Measurements from ENCODE around the gene MTFP1. TPM values are rescaled to one million over a fixed set of nuclear protein-coding genes. Genes with fewer than 3 reads are reported as not detected.

MTFP1 gene
- total RNA-seq, 1 experiment from 2014 or later = 189 TPM

DNA sequence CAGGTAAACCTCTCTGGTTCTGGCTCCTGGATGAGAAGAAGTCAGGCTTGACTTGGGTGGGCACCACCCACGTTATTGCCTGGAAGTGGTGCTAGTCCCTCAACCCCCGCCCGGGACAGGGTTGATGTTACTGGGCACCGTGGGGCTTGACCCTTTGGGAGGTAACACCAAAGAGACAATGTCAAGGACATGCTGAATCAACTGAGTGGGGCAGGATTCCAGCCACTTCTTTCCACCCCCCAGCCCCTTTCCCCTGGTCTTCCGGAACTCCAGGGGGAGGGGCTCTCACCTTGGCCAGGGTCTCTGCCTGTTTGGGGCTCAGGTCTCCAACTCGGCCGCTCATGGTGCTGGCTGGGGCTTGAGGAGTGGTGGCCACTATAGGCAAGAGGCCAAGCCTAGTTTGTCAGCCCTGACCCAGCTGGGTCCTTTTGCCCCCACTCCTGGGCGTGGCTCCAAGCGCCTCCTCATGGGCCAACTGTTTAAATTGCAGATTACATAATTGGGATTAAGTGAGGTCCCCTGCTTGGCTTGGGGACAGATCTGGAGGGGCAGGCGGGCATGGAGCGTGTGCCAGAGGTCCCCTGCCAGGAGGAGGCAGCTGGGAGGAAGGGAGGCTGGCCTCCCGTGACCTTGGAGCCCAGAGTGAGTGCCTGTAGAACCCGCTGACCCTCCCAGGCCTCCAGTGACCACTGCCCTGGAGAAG, 46.2 kb downstream of the MTFP1 start, which contains the start of gene SEC14L3:
Gene SEC14L3, minus strand, starts transcription at position 402 of the 703 bp plus-strand sequence. Its CDS starts 59 bp downstream, at position 343.
- no peak for DNase-seq (ENCODE audit: low read depth)
- in situ Hi-C loops (cut with HindIII; ENCODE audit: low pct_unique_long_range_greater_than_20kb, low sequenced_read_pairs) = no loop called here

DNA sequence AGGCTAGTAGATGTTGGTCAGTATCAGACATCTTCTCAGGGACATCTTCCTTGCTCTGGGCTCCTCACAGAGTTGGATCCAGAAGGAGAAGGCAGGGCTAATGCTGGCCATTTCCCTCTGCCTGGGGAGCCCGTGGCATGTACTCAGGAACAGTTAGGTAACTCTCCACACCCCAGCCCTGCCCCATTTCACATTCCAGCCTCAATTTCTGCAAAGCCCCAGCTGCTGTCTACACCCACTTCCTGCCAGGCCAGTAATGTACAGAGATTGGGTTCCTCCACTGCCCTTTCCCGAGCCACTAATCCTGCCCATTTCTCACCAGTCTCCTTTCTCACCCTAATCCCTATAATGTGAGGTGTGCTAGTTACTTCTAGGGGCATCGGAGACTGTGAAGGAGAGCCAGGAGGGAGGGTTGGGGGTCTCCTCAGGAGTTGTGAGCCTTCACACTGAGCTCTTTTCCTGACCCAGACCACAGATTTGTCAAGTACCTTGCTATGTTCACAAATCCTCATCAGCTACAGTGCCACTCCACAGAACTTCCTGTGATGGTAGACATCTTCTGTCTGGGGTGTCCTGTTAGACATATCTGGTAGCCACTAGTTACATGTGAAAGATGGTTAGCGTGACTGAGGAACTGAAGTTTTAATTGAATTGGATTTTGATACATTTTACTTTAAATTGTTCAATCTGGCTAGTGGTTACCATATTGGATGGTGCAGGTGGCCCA, 47.6 kb downstream of the MTFP1 start:
- in situ Hi-C loops (cut with HindIII; ENCODE audit: low pct_unique_long_range_greater_than_20kb, low sequenced_read_pairs) = no loop called here

DNA sequence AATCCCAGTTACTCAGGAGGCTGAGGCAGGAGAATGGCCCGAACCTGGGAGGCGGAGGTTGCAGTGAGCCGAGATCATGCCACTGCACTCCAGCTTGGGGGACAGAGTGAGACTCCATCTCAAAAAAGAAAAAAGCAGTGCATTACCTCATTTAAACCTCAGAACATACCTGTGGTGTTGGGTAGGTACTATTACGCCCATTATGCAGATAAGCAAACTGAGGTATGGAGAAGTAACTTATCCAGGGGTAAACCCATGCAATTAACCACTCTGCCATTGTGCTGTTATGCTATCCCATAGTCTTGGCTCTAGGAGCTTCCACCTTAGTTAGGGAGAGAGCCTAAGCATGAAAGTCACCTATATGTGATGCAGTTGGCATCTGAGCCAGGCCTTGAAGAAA, 48.6 kb downstream of the MTFP1 start:
- in situ Hi-C loops (cut with HindIII; ENCODE audit: low pct_unique_long_range_greater_than_20kb, low sequenced_read_pairs) = no loop called here

More for the DNA sequence above, 47.6 kb downstream of the MTFP1 start:
- DNase-seq (ENCODE audit: low read depth) = no peak

DNA sequence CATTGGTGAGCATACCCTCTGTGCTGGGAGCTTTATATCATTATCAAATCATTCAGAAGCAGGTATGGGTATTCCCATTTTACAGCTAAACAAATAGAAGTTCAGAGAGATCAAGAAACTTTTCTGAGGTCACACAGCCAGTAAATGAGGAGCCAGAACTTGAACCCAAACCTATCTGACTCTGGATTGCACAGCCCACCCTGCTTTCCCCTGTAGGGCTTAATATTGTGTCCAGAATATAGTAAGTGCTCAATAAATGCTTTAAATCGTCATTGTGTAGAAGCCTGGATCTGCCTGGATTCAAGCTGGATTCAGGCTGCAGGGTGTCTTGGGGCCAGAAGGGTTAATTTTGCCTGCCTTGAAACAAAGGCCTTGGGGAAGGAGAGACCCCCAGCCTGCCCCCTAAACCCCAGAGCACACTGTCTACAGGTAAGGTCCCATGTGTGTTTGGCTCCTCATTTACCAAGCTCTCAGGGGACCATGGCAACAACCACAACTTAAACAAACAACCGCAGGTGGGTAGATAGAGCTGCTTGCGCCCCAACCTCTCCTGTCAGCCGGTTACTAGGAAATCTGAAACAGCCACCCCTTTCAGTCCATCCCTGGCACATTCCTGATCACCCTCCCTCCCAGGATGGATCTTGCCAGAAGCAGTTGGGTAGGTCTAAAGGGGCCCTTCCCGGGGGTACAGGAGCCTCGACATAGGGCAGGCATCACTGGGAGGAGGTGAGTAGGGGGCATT, 49.3 kb downstream of the MTFP1 start:
- in situ Hi-C loops (cut with HindIII; ENCODE audit: low pct_unique_long_range_greater_than_20kb, low sequenced_read_pairs) = no loop called here
- no peak for DNase-seq (ENCODE audit: low read depth)

More for the DNA sequence above, 48.6 kb downstream of the MTFP1 start:
- no peak for DNase-seq (ENCODE audit: low read depth)

Other genes with a start within 250 kb of the MTFP1 start
- gene LIF, start 179.0 kb upstream of the MTFP1 start, total RNA-seq (2014; rRNA removed; shearing (Covaris generic); ENCODE audit: low replicate concordance) = 35.7 and 35.8 TPM in 2 replicates
- not detected in 2 replicates for gene OSM, start 158.9 kb upstream of the MTFP1 start, total RNA-seq (2014; rRNA removed; shearing (Covaris generic); ENCODE audit: low replicate concordance)
- gene CASTOR1, start 136.3 kb upstream of the MTFP1 start, total RNA-seq (2014; rRNA removed; shearing (Covaris generic); ENCODE audit: low replicate concordance) = 14.0 and 16.0 TPM in 2 replicates
- 44.3 and 45.5 TPM in 2 replicates for gene TBC1D10A, start 98.8 kb upstream of the MTFP1 start, total RNA-seq (2014; rRNA removed; shearing (Covaris generic); ENCODE audit: low replicate concordance)
- gene SF3A1, start 68.9 kb upstream of the MTFP1 start, total RNA-seq (2014; rRNA removed; shearing (Covaris generic); ENCODE audit: low replicate concordance) = 12.7 and 15.5 TPM in 2 replicates
- gene CCDC157, start 68.8 kb upstream of the MTFP1 start, total RNA-seq (2014; rRNA removed; shearing (Covaris generic); ENCODE audit: low replicate concordance) = 2.0 and 2.2 TPM in 2 replicates
- 53.2 and 91.7 TPM in 2 replicates for gene RNF215, start 38.4 kb upstream of the MTFP1 start, total RNA-seq (2014; rRNA removed; shearing (Covaris generic); ENCODE audit: low replicate concordance)
- gene SEC14L2, start 28.8 kb upstream of the MTFP1 start, total RNA-seq (2014; rRNA removed; shearing (Covaris generic); ENCODE audit: low replicate concordance) = 10.6 and 12.9 TPM in 2 replicates
- gene SEC14L3, start 46.2 kb downstream of the MTFP1 start, total RNA-seq (2014; rRNA removed; shearing (Covaris generic); ENCODE audit: low replicate concordance) = not detected in 2 replicates
- gene SEC14L4, start 79.9 kb downstream of the MTFP1 start, total RNA-seq (2014; rRNA removed; shearing (Covaris generic); ENCODE audit: low replicate concordance) = 0.14 TPM in 1 of 2 replicates, not detected in the other
- 28.2 and 51.2 TPM in 2 replicates for gene SEC14L6, start 121.0 kb downstream of the MTFP1 start, total RNA-seq (2014; rRNA removed; shearing (Covaris generic); ENCODE audit: low replicate concordance)
- 46.3 and 76.4 TPM in 2 replicates for gene GAL3ST1, start 148.9 kb downstream of the MTFP1 start, total RNA-seq (2014; rRNA removed; shearing (Covaris generic); ENCODE audit: low replicate concordance)
- gene PES1, start 166.1 kb downstream of the MTFP1 start, total RNA-seq (2014; rRNA removed; shearing (Covaris generic); ENCODE audit: low replicate concordance) = 179 and 184 TPM in 2 replicates
- gene TCN2, start 181.4 kb downstream of the MTFP1 start, total RNA-seq (2014; rRNA removed; shearing (Covaris generic); ENCODE audit: low replicate concordance) = 44.8 and 55.6 TPM in 2 replicates
- gene SLC35E4, start 210.0 kb downstream of the MTFP1 start, total RNA-seq (2014; rRNA removed; shearing (Covaris generic); ENCODE audit: low replicate concordance) = 12.5 and 14.2 TPM in 2 replicates
- gene DUSP18, start 242.1 kb downstream of the MTFP1 start, total RNA-seq (2014; rRNA removed; shearing (Covaris generic); ENCODE audit: low replicate concordance) = 3.8 and 16.0 TPM in 2 replicates